AG04449 (cell line): ENCODE measurements around the gene IQCM.

Experiments used
- CTCF ChIA-PET: fragments of 350-600 bp; formaldehyde crosslinking; extraction: SDS; loops from one replicate; lab custom pipeline; 2021; ENCODE audit warnings: antibody characterized with exemption; lab: Yijun Ruan, JAX
- POLR2A ChIA-PET: fragments of 400-600, 350-600 bp; formaldehyde crosslinking; extraction: SDS; loops from one replicate; lab custom pipeline; 2020; ENCODE audit warnings: antibody characterized with exemption, inconsistent platforms; lab: Yijun Ruan, JAX
- DNase-seq: peaks from one replicate; pipeline ENCODE4 v3.0.0-alpha.2; 2010; ENCODE audit warnings: low read depth, low spot score
- H3K4me3 ChIP-seq: 2 replicates; pipeline ENCODE4 v1.5.1; 2011; ENCODE audit warnings: low read depth, mild to moderate bottlenecking, control low read depth, low read length
- CTCF ChIP-seq: IDR thresholded peaks from one replicate; pipeline ENCODE4 v1.5.1; 2011; ENCODE audit warnings: mild to moderate bottlenecking, moderate library complexity, low read length, control low read depth, inconsistent platforms; ENCODE audit not compliant: insufficient read depth; ENCODE audit errors: missing control alignments

IQCM gene

GRCh38 chr4:149595500-149595899 is 220.1 kb downstream of the IQCM start:
- ChIA-PET POLR2A (no interaction called here), CTCF (no interaction called here)
- no peak for TF ChIP-seq CTCF
- no peak overlapping the region for H3K4me3 ChIP-seq
- DNase-seq: peak; percentile 29

GRCh38 chr4:149589826-149590225 is 225.8 kb downstream of the IQCM start:
- no peak overlapping the region for H3K4me3 ChIP-seq
- ChIA-PET POLR2A (no interaction called here), CTCF (no interaction called here)
- TF ChIP-seq CTCF: no peak
- no peak for DNase-seq

DNA sequence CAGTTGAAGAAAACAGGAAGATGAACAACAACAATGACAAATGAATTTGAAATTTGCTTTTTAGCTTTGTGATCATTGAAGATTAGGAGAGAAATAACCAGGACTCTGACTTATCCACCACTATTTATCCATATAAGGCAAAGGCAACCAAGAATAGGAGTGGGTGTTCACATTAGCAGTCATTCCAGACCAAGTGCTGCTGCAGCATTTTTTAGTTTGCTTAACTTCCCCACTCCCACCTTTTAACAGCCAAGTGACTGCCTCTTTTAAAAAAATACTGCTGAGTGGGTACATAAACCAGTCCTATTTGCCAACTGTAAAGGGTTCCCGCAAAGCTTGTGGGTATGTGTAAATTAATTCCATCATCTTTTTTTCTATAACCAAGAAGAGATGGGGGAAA is 230.9 kb downstream of the IQCM start:
- TF ChIP-seq CTCF: no peak
- H3K4me3 ChIP-seq: no peak overlapping the region
- DNase-seq: no peak
- ChIA-PET CTCF (no interaction called here), POLR2A (no interaction called here)

GRCh38 chr4:149574971-149575370 is 240.7 kb downstream of the IQCM start:
- ChIA-PET POLR2A (no interaction called here), CTCF (no interaction called here)
- TF ChIP-seq CTCF: no peak
- no peak overlapping the region for H3K4me3 ChIP-seq
- no peak for DNase-seq

- no peak for DNase-seq
- no peak overlapping the region for H3K4me3 ChIP-seq
- TF ChIP-seq CTCF: no peak
- ChIA-PET CTCF (no interaction called here), POLR2A (no interaction called here)
Observed at GRCh38 chr4:149572716-149573115, 242.9 kb downstream of the IQCM start.

- ChIA-PET POLR2A (no interaction called here), CTCF (no interaction called here)
- no peak for DNase-seq
- no peak overlapping the region for H3K4me3 ChIP-seq
- no peak for TF ChIP-seq CTCF
Observed at GRCh38 chr4:149555799-149556198, 259.8 kb downstream of the IQCM start.
